NCI-H1092 treated with DMSO at 0.1 percent for 48 hours (cell line): ENCODE results near the gene OR52K2.
"Not testable (repeated sequence)": the region's sequence is repeated elsewhere in the genome, so short reads cannot be mapped to it uniquely, and the experiment has no call there.

Source experiments
- DNase-seq: peaks from one replicate; lab custom pipeline; 2025; lab: John Stamatoyannopoulos, UW

OR52K2 gene

DNA sequence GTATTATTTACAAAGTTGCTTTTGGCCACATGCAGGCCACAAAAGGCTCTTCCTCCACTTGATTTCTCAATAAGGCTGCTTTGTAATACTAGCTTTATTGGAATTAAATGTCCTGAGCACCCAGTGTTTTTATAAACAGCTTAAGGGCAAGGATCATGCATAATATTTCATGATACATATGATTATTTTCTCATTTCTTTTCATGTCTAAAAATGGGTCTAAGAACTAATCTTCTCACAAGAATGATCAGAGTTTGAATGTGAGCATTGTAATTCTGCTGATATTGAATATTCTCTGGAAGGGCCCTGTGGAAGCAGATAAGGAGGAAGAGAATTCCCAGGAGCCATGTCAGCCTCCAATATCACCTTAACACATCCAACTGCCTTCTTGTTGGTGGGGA is at the start of gene OR52K2:
OR52K2 (plus strand) TSS at position 301 of the 400 bp plus-strand sequence; CDS start at position 346, 45 bp downstream.
- DNase-seq = no peak

- DNase-seq = not testable (repeated sequence)
These were observed 42.9 kb upstream of the OR52K2 start for GRCh38 chr11:4406206-4406605.

- no peak for DNase-seq
These were observed 32.8 kb upstream of the OR52K2 start for GRCh38 chr11:4416306-4416705.

DNA sequence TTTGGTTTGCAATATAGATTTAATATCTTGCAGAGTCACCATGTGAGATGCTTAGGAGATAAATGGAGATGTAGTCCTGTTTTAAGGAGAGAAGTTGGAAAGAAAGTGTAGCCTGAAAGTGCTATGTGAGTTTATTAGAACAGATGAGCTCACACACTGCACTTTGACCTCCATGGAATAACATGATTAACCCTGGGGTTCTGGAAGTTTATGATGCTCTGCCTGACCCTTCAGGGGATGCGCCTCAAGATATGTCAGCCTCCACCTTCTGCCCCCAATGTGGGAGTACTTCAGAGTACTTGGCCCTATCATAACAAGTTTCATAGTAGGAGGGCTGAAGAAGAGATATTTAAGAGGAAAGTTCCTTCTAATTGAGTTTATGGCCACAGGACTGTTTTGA is 32.3 kb upstream of the OR52K2 start:
- DNase-seq = no peak

GRCh38 chr11:4418403-4418802 is 30.7 kb upstream of the OR52K2 start:
- DNase-seq = no peak

- no peak for DNase-seq
These were observed 19.0 kb upstream of the OR52K2 start for GRCh38 chr11:4430051-4430450.

DNA sequence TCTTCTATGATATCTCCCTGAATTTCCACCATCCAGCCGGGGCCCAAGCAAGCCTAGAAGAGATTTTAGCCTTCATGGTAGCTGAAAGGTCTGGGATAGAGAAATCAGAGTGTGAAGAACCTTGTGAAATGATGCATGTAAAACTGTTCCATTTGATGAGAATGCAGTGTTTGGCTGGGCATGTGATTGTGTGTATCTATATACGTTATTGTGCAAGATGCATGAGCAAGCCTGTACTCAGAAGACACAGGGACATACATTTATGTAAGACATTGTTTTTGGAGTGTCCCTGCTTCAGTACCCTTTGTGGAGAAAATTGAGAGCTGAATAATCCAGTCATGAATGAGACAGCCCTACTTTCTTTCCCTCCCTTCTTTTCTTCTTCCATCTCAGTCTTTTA is 15.2 kb upstream of the OR52K2 start:
- DNase-seq = no peak

DNA sequence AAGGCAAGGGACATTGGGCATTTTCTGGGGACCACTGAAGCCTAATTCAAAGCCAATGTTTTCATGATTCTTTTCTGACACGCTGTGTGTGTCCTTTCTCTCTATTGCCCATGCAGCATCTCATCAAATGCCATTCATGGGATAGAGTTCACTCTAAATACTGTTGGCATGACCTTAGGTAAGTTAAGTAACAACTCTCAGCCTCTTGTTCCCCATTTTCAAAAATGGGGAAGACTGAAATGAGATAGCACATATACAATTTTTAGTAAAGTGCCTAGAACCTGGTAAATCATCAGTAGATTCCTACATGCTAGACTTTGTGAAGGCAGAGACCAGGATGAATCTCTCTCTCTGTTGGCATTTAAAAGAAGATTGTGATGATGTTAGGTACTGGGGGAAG is 12.7 kb upstream of the OR52K2 start:
- no peak for DNase-seq

- DNase-seq = no peak
These were observed 7.6 kb upstream of the OR52K2 start for GRCh38 chr11:4441515-4441914.

GRCh38 chr11:4443232-4443891 is 5.7 kb upstream of the OR52K2 start:
- DNase-seq = no peak

DNA sequence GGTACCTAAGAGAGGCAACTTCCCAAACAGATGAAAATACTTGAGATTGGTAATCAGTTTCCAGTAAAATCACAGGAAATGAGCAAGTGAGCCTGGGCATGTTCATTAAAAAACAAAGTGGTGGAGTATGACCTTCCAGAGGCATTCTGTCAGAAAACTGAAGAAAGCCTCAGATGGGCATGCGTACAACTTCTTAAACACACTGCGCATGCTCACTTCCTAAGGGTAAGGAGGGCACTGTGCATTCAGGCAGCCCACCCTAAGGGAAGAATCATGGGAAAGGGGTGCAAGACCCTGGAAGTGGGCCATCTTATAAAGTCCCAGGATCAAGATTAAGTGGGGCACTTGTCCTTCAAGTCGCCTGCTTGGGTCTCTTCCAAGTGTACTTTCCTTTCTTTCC is 4.0 kb downstream of the OR52K2 start:
- no peak for DNase-seq

- DNase-seq = no peak
These were observed 4.9 kb downstream of the OR52K2 start for GRCh38 chr11:4454021-4454420.

DNA sequence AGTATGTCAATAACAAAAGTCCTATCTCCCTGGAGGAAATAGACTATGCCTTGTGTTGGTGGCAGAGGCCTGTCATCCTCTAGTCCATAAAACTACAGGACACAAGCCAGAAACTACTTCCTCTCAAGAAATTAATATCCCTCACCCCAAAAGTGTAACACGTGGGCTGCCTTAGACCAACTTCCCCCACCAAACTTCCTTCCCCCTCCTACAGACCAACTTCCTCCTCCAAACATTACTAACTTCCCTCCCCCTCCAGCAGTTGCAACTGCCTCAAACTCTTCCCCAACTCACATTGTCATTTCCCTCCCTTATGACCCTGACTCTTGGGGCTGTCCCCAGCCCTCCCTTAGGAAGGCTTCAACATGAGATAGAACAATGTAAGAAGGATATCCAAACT is 6.3 kb downstream of the OR52K2 start:
- no peak for DNase-seq

DNA sequence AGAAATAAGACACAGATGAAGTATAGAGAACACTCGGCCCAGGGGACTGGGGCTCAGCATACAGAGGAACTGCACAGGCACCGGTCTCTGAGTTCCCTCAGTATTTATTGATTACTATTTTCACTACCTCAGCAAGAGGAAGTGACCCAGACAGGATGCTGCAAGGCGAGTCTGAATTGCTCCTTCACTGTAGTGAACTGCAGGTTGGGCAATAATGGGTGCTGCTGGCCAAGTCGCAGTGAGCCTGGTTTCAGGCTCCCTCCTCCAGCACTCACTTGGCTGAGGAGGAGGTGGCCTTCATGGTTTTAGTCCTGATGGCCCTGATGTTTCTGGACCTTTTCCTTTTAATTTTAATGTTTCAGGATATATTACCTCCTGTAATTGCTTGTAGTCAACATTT is 10.4 kb downstream of the OR52K2 start:
- DNase-seq = no peak

GRCh38 chr11:4460151-4460550 is 11.1 kb downstream of the OR52K2 start:
- no peak for DNase-seq

DNA sequence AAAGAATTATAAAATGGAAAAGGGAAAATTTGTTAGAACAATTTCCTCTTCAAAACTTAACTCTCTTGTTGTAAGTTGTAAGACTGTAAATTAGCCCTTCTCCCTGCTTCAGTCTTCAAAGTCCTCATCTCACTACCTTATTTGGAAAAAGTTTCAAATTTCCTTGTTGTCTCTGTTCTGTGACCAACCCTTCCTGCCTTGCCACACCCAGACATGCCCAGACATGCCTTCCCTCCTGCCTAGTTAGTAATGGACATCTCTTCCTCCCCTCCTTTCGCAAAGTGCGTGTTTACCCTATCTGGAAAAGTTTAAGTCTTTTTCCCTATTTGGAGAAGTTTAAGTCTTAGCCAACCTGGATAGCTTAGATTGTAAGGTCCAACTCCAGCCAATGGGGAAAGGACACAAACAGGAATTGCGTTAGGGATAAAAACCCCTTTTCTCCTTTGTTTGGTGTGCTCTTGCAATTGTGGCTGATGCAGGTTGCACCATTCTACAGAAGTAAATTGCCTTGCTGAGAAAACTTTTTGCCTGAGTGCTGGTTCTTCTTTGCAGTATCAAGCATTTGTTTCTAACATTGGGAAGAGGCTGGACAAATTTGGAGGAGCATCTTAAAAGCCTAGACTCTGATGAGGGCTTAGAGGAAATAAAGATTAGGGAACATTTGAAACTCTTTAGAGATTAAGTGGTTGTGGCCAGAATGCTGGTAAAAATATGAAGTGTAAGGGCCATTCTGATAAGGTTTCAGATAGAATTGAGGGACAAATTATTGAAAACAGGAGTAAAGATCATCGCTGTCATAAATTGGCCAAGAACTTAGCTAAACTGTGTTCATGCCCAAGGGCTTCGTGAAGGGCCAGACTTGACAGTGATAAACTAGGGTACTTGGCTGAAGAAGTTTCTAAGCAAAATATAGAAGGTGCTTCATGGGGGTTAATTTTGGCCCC is 15.4 kb downstream of the OR52K2 start:
- DNase-seq = no peak

GRCh38 chr11:4465407-4465806 is 16.3 kb downstream of the OR52K2 start:
- no peak for DNase-seq

DNA sequence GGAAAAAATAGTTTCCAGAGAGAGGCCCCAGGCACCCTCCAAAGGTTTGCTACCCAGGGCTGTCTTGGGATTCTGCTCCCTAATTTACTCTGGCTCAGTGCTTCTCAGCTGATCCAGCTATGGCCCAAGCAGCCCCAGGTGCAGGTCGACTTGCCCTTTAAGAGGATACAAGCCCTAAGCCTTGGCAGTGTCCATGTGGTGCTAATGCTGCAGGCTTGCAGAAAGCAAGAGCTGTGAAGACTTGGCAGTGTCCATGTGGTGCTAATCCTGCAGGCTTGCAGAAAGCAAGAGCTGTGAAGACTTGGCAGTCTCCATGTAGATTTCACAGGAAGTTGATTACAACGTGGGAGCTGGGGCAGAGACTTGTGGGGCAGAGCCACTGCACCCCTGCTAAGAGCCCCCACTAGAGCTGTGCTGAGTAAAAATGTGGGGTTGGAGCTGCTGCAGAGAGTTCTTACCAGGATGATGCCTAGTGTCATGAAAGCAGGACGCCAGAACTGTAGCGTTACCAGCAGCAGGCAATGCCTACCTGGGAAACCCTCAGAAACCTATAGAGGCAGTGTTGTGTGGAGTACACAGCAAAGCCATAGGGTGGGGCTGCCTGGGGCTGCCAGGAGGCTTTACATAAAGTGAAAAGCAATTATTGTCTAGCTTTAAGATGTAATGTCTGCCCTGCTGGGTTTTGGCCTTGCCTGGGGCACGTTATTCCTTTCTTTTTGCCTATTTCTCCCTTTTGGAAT is 17.2 kb downstream of the OR52K2 start:
- DNase-seq = no peak

DNA sequence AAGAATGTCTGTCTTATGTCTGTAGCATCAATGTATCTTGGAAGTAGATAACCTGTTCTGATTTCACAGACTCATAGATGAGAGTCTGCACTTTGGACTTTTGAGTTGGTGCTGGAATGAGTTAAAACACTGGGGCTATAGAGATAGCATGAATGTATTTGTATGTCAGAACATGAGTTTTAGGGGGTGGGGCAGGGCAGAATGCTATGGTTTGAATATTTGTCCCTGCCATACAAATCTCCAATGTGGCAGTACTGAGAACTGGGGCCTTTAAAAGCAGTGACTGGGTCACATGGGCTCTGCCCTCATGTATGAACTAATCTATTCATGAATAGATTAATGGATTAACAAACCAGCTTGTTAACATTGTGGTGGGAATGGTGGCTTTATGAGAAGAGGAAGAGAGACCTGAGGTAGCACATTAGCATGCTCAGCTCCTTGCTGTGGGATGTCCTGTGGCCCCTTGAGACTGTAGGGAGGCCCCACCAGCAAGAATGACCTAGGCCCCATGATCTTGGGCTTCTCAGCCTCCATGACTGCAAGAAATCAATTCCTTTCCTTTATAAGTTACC is 17.9 kb downstream of the OR52K2 start:
- DNase-seq = no peak

DNA sequence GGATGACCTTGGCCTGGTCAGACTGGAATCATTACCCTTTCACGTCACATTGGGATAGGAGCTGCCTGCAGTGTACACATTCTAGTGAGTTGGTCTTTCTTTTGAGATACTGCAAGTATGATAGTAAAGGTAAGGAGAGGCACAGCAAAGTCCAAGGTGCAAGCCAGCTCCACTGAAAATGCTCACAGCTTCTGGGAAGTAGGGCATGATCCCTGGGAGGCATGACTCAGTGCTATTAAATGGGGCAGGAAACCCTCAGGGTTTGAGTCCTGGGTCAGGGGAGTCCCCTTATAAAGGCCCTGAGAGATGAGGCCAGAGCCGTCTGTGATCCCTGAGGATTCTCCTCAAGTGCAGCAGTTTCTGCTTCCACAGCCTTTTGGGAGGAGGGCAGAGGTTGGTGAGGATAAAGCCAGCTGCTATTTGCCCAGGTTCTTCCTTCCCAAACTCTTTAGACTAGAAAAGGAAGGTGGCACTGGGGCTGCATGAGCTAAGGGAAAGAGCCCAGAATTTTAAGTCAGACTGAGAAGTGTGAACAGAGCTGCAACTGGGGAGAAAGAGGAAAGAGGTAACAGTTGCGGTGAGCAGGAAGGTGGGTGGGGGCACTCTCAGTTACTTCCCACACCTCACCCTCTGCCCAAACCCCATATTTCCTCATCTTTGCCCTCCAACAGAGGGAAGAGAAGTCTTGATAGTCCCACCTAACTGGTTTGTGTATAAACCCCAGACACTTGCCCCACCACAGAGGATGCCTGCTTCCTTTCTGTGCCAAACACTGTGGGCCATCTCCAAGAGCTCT is 18.9 kb downstream of the OR52K2 start:
- no peak for DNase-seq

DNA sequence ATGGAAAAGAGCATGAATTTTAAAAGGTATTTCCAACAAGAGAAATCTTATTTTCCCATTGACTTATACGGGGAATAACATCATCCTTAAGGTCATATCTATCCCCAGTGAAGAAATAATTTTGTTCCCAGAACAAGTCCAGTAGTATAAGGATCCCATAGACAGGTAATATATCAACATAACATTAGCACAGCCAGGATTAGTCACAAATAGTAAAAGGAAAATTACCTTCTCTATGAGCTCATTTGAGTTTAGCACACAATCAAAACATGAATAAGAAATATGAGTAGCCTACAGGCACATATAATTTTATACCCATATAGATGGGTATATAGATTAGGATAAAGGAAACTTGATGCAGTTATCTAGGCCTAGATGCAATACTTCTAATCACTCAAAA is 30.5 kb downstream of the OR52K2 start:
- no peak for DNase-seq
